HCT116 (cell line): ENCODE data around the gene LDLR. TPM values are rescaled to one million over a fixed set of nuclear protein-coding genes. Genes with fewer than 3 reads are reported as not detected.

ENCODE experiments used
- ATAC-seq: fragments of 200-7000 bp; cut with Tn5 transposase; 2 replicates; pipeline ENCODE4 v1.9.1; 2020; ENCODE audit warnings: mild to moderate bottlenecking, moderate library complexity
- BruUV-seq: library from RNA; stranded (reverse); fragments of 400-500 nt; replicated peaks from 2 replicates; lab custom pipeline; 2021; lab: Mats Ljungman, UMichigan
- CTCF ChIA-PET: fragments of 300-600 bp; sonication (Branson Sonifier 250); formaldehyde crosslinking; loops from one replicate; lab custom pipeline; 2021; ENCODE audit warnings: antibody characterized with exemption; lab: Charles Lee
- POLR2A ChIA-PET: fragments of 300-600, 350-600 bp; sonication (Branson Sonifier 250); formaldehyde crosslinking; loops from one replicate; lab custom pipeline; 2021; ENCODE audit warnings: antibody characterized with exemption; lab: Charles Lee
- RAD21 ChIA-PET, 2 experiments: fragments of 300-600 bp; sonication (Branson Sonifier 250); formaldehyde crosslinking; loops; one replicate each; lab custom pipeline; 2023; ENCODE audit warnings: low total read pairs in 2 of 2; ENCODE audit not compliant: uncharacterized antibody in 2 of 2, unreplicated experiment in 2 of 2, low non-redundant PET in 1 of 2; lab: Charles Lee
- DNase-seq: peaks from one replicate; pipeline ENCODE4 v3.0.0-alpha.2; 2010; ENCODE audit warnings: low read depth, low spot score
- H2AFZ ChIP-seq: fragments of 200-600 bp; shearing (Covaris generic), sonication (generic); 2 replicates; pipeline ENCODE4 v1.6.1; 2017; ENCODE audit warnings: low read depth, mixed run types, mixed read lengths, antibody characterized with exemption, low read length; ENCODE audit not compliant: poor library complexity, severe bottlenecking
- H3K27ac ChIP-seq: 2 replicates; pipeline ENCODE4 v1.5.1; 2012; ENCODE audit warnings: low read depth, low read length
- H3K27me3 ChIP-seq: fragments of 200-600 bp; sonication (generic); 2 replicates; pipeline ENCODE4 v1.6.1; 2016; ENCODE audit warnings: mixed run types, low read length, mixed read lengths; ENCODE audit not compliant: insufficient read depth
- H3K36me3 ChIP-seq, 2 experiments: fragments of 200-500 bp in 1 of 2; fragments of 200-600 bp in 1 of 2; sonication (Bioruptor generic) in 1 of 2; sonication (generic) in 1 of 2; 2 replicates each; pipeline versions ENCODE4 v1.5.1 to v1.6.1; 2014 to 2016; ENCODE audit warnings: low read length in 2 of 2, inconsistent platforms in 1 of 2, mixed read lengths in 1 of 2, mixed run types in 1 of 2; ENCODE audit not compliant: insufficient read depth in 2 of 2, control insufficient read depth in 1 of 2
- H3K4me1 ChIP-seq, 2 experiments: fragments of 200-600 bp in 1 of 2; sonication (generic) in 1 of 2; 2 replicates each; pipeline versions ENCODE4 v1.5.1 to v1.6.1; 2012 to 2017; ENCODE audit warnings: low read length in 2 of 2, inconsistent platforms in 1 of 2, mild to moderate bottlenecking in 1 of 2, mixed read lengths in 1 of 2, mixed run types in 1 of 2, moderate library complexity in 1 of 2; ENCODE audit not compliant: insufficient read depth in 2 of 2, control insufficient read depth in 1 of 2
- H3K4me2 ChIP-seq: fragments of 200-600 bp; sonication (generic); 2 replicates; pipeline ENCODE4 v1.6.1; 2017; ENCODE audit warnings: mixed run types, low read length, mixed read lengths
- H3K4me3 ChIP-seq, 2 experiments: fragments of 200-600 bp in 1 of 2; sonication (generic) in 1 of 2; replicated peaks in 1 of 2; 2 replicates each; pipeline ENCODE4 v1.5.1; 2011 to 2016; ENCODE audit warnings: low read length in 2 of 2, control low read depth in 1 of 2, low read depth in 1 of 2, mild to moderate bottlenecking in 1 of 2, mixed read lengths in 1 of 2, mixed run types in 1 of 2
- H3K79me2 ChIP-seq: fragments of 200-600 bp; sonication (generic); 2 replicates; pipeline ENCODE4 v1.6.1; 2017; ENCODE audit warnings: mild to moderate bottlenecking, mixed run types, low read length, moderate library complexity, mixed read lengths; ENCODE audit not compliant: insufficient read depth
- H3K9ac ChIP-seq: fragments of 200-600 bp; sonication (generic); 2 replicates; pipeline ENCODE4 v1.6.1; 2016; ENCODE audit warnings: low read length, mixed read lengths
- H3K9me2 ChIP-seq: fragments of 200-600 bp; sonication (generic), shearing (Covaris generic); 2 replicates; pipeline ENCODE4 v1.6.1; 2017; ENCODE audit warnings: mixed run types, mild to moderate bottlenecking, moderate library complexity; ENCODE audit not compliant: insufficient read depth
- H3K9me3 ChIP-seq, 2 experiments: fragments of 200-500 bp in 1 of 2; fragments of 200-600 bp in 1 of 2; sonication (Bioruptor generic) in 1 of 2; sonication (generic) in 1 of 2; 2 replicates each; pipeline ENCODE4 v1.6.1; 2014 to 2017; ENCODE audit warnings: low read length in 2 of 2, mixed read lengths in 2 of 2, inconsistent platforms in 1 of 2, low read depth in 1 of 2, mild to moderate bottlenecking in 1 of 2, mixed run types in 1 of 2, moderate library complexity in 1 of 2; ENCODE audit not compliant: control insufficient read depth in 1 of 2, insufficient read depth in 1 of 2
- H4K20me1 ChIP-seq: fragments of 200-600 bp; sonication (generic), shearing (Covaris generic); 2 replicates; pipeline ENCODE4 v1.6.1; 2017; ENCODE audit warnings: mixed run types, mild to moderate bottlenecking, moderate library complexity; ENCODE audit not compliant: insufficient read depth
- CBX3 ChIP-seq: IDR thresholded peaks from 2 replicates; pipeline ENCODE4 v1.6.1; 2012; ENCODE audit warnings: low read depth
- CEBPB ChIP-seq: IDR thresholded peaks from 2 replicates; pipeline ENCODE4 v1.6.1; 2012; ENCODE audit warnings: low read depth
- EGR1 ChIP-seq: IDR thresholded peaks from 2 replicates; pipeline ENCODE4 v1.6.1; 2012; ENCODE audit warnings: low read depth
- EZH2 ChIP-seq: fragments of 200-600 bp; sonication (generic); IDR thresholded peaks from 2 replicates; pipeline ENCODE4 v1.6.1; 2017; ENCODE audit warnings: antibody characterized with exemption, mixed run types
- EZH2phosphoT487 ChIP-seq: fragments of 200-600 bp; IDR thresholded peaks from 2 replicates; pipeline ENCODE4 v1.6.1; 2018; ENCODE audit warnings: antibody characterized with exemption, borderline replicate concordance
- FOSL1 ChIP-seq: IDR thresholded peaks from 2 replicates; pipeline ENCODE4 v1.6.1; 2012; ENCODE audit warnings: low read depth
- JUND ChIP-seq: IDR thresholded peaks from 2 replicates; pipeline ENCODE4 v1.6.1; 2012
- MAX ChIP-seq: IDR thresholded peaks from 2 replicates; pipeline ENCODE4 v1.6.1; 2012
- SIN3A ChIP-seq: IDR thresholded peaks from 2 replicates; pipeline ENCODE4 v1.6.1; 2012; ENCODE audit warnings: low read depth
- SP1 ChIP-seq: IDR thresholded peaks from 2 replicates; pipeline ENCODE4 v1.6.1; 2012; ENCODE audit warnings: low read depth
- SRF ChIP-seq: IDR thresholded peaks from 2 replicates; pipeline ENCODE4 v1.6.1; 2012; ENCODE audit warnings: low read depth
- YY1 ChIP-seq: IDR thresholded peaks from 2 replicates; pipeline ENCODE4 v1.6.1; 2011; ENCODE audit warnings: low read length, low read depth, moderate library complexity, mild to moderate bottlenecking; ENCODE audit not compliant: insufficient replicate concordance; ENCODE audit errors: extremely low read depth
- ZBTB33 ChIP-seq: IDR thresholded peaks from 2 replicates; pipeline ENCODE4 v1.6.1; 2011; ENCODE audit warnings: mild to moderate bottlenecking, low read length, moderate library complexity; ENCODE audit not compliant: insufficient replicate concordance; ENCODE audit errors: extremely low read depth
- ZNF274 ChIP-seq: fragments of 200-500 bp; sonication (Bioruptor generic); IDR thresholded peaks from 2 replicates; pipeline ENCODE4 v1.6.1; 2014; ENCODE audit warnings: mild to moderate bottlenecking, low read depth, low read length, inconsistent platforms
- intact Hi-C: fragments of 100-400 bp; cut with micrococcal nuclease; formaldehyde crosslinking; loops from 2 replicates; pipeline ENCODE4 v1.10.0; 2022
- total RNA-seq: library from RNA; stranded (reverse); gene quantifications from one replicate; pipeline ENCODE4 v1.2.1, GENCODE V29; 2021; ENCODE audit not compliant: unreplicated experiment

The LDLR gene
- total RNA-seq, 1 experiment from 2014 or later: 92.4 TPM

- intact Hi-C loops: loop anchor here (1.0 kb wide), 1 partner anchor 68 kb away; no protein-coding TSS in a partner anchor
- Histone ChIP-seq H2AFZ (no peak overlapping the region), H3K4me2 (peak overlapping the region; percentile 85; the same call in 1 of the 2 replicates), H3K9me3 (no peaks in the 10 kb centered on the region), H3K9me2 (no peaks in the 10 kb centered on the region), H3K4me1 (peaks cover 40 to 44% of the 10 kb centered on the region in 2 experiments), H3K79me2 (peaks cover 5% of the 10 kb centered on the region; the same call in 1 of the 2 replicates), H3K27me3 (no peaks in the 10 kb centered on the region), H3K4me3 (no peak overlapping the region)
- ATAC-seq (no peak), DNase-seq (no peak)
- BruUV-seq: no TSS peak
- TF ChIP-seq YY1 (no peak), SP1 (no peak), ZNF274 (no peak), JUND (no peak), CEBPB (no peak), EZH2phosphoT487 (no peak), MAX (no peak), SIN3A (no peak), SRF (no peak), EGR1 (no peak), CBX3 (no peak), FOSL1 (no peak), EZH2 (no peak), ZBTB33 (no peak)
- TF ChIP-seq, all 23 proteins: peak for 0
- H4K20me1 ChIP-seq: no peaks in the 10 kb centered on the region
- ChIA-PET RAD21 (no interaction called here), CTCF (no interaction called here), POLR2A (no interaction called here)
- H3K36me3 ChIP-seq: peaks cover 12% of the 10 kb centered on the region in 2 experiments
- H3K27ac ChIP-seq: peak overlapping the region; percentile 92; the same call in 1 of the 2 replicates
- H3K9ac ChIP-seq: no peak overlapping the region
Observed at GRCh38 chr19:11136400-11137101, 47.3 kb downstream of the LDLR start.
